Loucy (cell line): ENCODE results near the gene COMMD1.
"Not testable (repeated sequence)": the region's sequence is repeated elsewhere in the genome, so short reads cannot be mapped to it uniquely, and the experiment has no call there.

Experiments used
- H2AFZ ChIP-seq: fragments of 200-600 bp; sonication (generic); 2 replicates; pipeline ENCODE4 v1.6.0; 2016; ENCODE audit warnings: antibody characterized with exemption, mild to moderate bottlenecking, low read length, moderate library complexity
- H3F3A ChIP-seq: fragments of 200-600 bp; 2 replicates; pipeline ENCODE4 v1.6.0; 2016; ENCODE audit warnings: antibody characterized with exemption, low read depth, mild to moderate bottlenecking
- H3K27me3 ChIP-seq: fragments of 200-600 bp; sonication (generic); 2 replicates; pipeline ENCODE4 v1.6.1; 2014; ENCODE audit warnings: low read length, mild to moderate bottlenecking; ENCODE audit not compliant: insufficient read depth, poor library complexity, severe bottlenecking
- H3K36me3 ChIP-seq: fragments of 200-600 bp; sonication (generic); 2 replicates; pipeline ENCODE4 v1.6.1; 2016; ENCODE audit warnings: low read length; ENCODE audit not compliant: insufficient read depth
- H3K4me1 ChIP-seq: fragments of 200-600 bp; sonication (generic); 2 replicates; pipeline ENCODE4 v1.5.1; 2014; ENCODE audit warnings: low read length, mild to moderate bottlenecking; ENCODE audit not compliant: insufficient read depth, poor library complexity, severe bottlenecking
- H3K4me2 ChIP-seq: fragments of 200-600 bp; sonication (generic); 2 replicates; pipeline ENCODE4 v1.6.0; 2014; ENCODE audit warnings: antibody characterized with exemption, low read length, low read depth, mild to moderate bottlenecking; ENCODE audit not compliant: poor library complexity, severe bottlenecking
- H3K4me3 ChIP-seq: fragments of 200-600 bp; sonication (generic); 2 replicates; pipeline ENCODE4 v1.5.1; 2014; ENCODE audit warnings: low read length, mild to moderate bottlenecking, mixed read lengths; ENCODE audit not compliant: poor library complexity, severe bottlenecking
- H3K79me2 ChIP-seq: fragments of 200-600 bp; sonication (generic); 2 replicates; pipeline ENCODE4 v1.6.1; 2014; ENCODE audit warnings: low read length; ENCODE audit not compliant: insufficient read depth
- H3K9ac ChIP-seq: fragments of 200-600 bp; sonication (generic); 2 replicates; pipeline ENCODE4 v1.6.0; 2014; ENCODE audit warnings: mild to moderate bottlenecking, low read depth, low read length, moderate library complexity; ENCODE audit not compliant: poor library complexity, severe bottlenecking
- H3K9me2 ChIP-seq: fragments of 200-600 bp; sonication (generic); replicated peaks from 2 replicates; pipeline ENCODE4 v1.6.1; 2016; ENCODE audit warnings: low read depth, low read length, mixed read lengths
- H3K9me3 ChIP-seq: fragments of 200-600 bp; sonication (generic); 2 replicates; pipeline ENCODE4 v1.6.1; 2014; ENCODE audit warnings: mild to moderate bottlenecking, antibody characterized with exemption, low read length, low read depth; ENCODE audit not compliant: insufficient read depth
- H4K20me1 ChIP-seq: fragments of 200-600 bp; sonication (generic); 2 replicates; pipeline ENCODE4 v1.6.0; 2014; ENCODE audit warnings: antibody characterized with exemption, low read length, mild to moderate bottlenecking; ENCODE audit not compliant: insufficient read depth, poor library complexity, severe bottlenecking
- EZH2phosphoT487 ChIP-seq: fragments of 200-600 bp; IDR thresholded peaks from 2 replicates; pipeline ENCODE4 v1.6.1; 2018; ENCODE audit warnings: antibody characterized with exemption, mild to moderate bottlenecking, moderate library complexity, borderline replicate concordance
- TF ChIP-seq, protein P1 (sequence below): fragments of 200-600 bp; sonication (generic); conservative IDR thresholded peaks from 2 replicates; pipeline ENCODE4 v1.5.1; 2014; ENCODE audit warnings: mild to moderate bottlenecking, antibody characterized with exemption, low read length

COMMD1 gene

DNA sequence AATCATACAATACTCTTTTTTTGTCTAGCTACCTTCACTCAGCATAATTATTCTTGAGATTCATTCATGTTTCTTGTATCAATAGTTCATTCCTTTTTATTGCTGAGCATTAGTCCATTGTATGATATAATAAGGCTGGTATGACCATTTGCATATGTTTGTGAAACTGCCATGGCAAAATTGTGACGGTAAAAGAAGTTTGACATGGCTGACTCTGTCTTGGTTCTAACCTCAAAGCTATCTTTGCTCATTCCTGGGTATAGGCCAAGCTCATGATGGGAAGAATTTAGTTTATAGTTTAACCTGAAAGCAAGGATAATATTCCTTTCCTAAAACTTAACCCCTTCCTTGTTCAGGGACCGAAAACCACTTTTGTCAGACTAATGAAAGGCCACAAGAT is 46.4 kb downstream of the COMMD1 start:
- TF ChIP-seq EZH2phosphoT487 = no peak
- TF ChIP-seq, protein P1, sequence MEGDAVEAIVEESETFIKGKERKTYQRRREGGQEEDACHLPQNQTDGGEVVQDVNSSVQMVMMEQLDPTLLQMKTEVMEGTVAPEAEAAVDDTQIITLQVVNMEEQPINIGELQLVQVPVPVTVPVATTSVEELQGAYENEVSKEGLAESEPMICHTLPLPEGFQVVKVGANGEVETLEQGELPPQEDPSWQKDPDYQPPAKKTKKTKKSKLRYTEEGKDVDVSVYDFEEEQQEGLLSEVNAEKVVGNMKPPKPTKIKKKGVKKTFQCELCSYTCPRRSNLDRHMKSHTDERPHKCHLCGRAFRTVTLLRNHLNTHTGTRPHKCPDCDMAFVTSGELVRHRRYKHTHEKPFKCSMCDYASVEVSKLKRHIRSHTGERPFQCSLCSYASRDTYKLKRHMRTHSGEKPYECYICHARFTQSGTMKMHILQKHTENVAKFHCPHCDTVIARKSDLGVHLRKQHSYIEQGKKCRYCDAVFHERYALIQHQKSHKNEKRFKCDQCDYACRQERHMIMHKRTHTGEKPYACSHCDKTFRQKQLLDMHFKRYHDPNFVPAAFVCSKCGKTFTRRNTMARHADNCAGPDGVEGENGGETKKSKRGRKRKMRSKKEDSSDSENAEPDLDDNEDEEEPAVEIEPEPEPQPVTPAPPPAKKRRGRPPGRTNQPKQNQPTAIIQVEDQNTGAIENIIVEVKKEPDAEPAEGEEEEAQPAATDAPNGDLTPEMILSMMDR = no peak
- no peaks in the 10 kb centered on the region for H3K9me2 ChIP-seq
- H3K79me2 ChIP-seq = no peaks in the 10 kb centered on the region
- no peaks in the 10 kb centered on the region for H3K4me1 ChIP-seq
- no peaks in the 10 kb centered on the region for H3K9me3 ChIP-seq
- no peak overlapping the region for H2AFZ ChIP-seq
- H3F3A ChIP-seq = no peaks in the 10 kb centered on the region
- H3K4me3 ChIP-seq = no peak overlapping the region
- H3K36me3 ChIP-seq = no peaks in the 10 kb centered on the region
- no peaks in the 10 kb centered on the region for H3K27me3 ChIP-seq
- no peak overlapping the region for H3K9ac ChIP-seq
- no peak overlapping the region for H3K4me2 ChIP-seq
- no peaks in the 10 kb centered on the region for H4K20me1 ChIP-seq

DNA sequence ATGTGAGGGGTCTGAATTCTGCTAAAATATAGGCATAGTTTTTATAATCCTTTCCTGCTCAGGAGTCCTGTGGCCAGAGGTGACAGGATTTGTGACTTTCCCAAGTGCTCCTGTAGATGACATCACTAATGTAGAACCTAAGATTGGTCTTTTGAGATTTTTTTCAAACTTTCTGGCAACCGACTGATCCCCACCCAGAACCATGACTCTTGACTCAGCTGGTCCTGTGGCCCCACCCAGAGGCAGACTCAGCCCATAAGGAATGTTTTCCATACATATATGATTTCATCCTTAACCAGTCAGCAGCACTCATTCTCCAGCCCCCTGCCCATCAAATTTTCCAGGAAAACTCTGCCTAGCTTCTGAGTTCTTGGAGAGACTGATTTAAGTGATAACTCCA is 46.8 kb downstream of the COMMD1 start:
- Histone ChIP-seq H3K79me2 (no peaks in the 10 kb centered on the region), H3K4me1 (peaks cover 4% of the 10 kb centered on the region)

DNA sequence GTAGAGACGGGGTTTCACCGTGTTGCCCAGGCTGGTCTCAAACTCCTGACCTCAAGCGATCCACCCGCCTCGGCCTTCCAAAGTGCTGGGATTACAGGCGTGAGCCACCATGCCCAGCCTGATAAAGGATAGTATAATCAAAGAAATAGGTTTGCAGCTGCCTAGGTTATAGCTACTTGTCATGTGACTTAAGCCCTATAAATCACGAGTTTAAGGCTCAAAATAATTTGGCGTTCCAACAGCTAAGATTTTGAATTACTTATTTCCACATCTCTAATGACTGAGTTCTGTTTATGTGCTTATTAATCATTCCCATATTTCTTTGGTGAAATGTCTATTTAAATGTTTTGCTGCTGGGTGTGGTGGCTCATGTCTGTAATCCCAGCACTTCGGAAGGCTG is 49.4 kb downstream of the COMMD1 start:
- peaks cover 15% of the 10 kb centered on the region for H3K4me1 ChIP-seq
- H3K27me3 ChIP-seq, H3K9ac ChIP-seq, H3K9me2 ChIP-seq, H3K4me3 ChIP-seq, H3K79me2 ChIP-seq, H3K36me3 ChIP-seq, H3K4me2 ChIP-seq, H3F3A ChIP-seq, H3K9me3 ChIP-seq, H4K20me1 ChIP-seq, H2AFZ ChIP-seq: not testable (repeated sequence)

More for the DNA sequence above, 46.8 kb downstream of the COMMD1 start:
- no peaks in the 10 kb centered on the region for H3K9me3 ChIP-seq
- no peaks in the 10 kb centered on the region for H3F3A ChIP-seq
- no peaks in the 10 kb centered on the region for H3K9me2 ChIP-seq
- H3K4me2 ChIP-seq = no peak overlapping the region
- H3K4me3 ChIP-seq = no peak overlapping the region
- H3K9ac ChIP-seq = no peak overlapping the region
- H4K20me1 ChIP-seq = no peaks in the 10 kb centered on the region
- TF ChIP-seq, protein P1 = no peak
- no peak for TF ChIP-seq EZH2phosphoT487
- H2AFZ ChIP-seq = no peak overlapping the region
- no peaks in the 10 kb centered on the region for H3K36me3 ChIP-seq
- H3K27me3 ChIP-seq = no peaks in the 10 kb centered on the region

DNA sequence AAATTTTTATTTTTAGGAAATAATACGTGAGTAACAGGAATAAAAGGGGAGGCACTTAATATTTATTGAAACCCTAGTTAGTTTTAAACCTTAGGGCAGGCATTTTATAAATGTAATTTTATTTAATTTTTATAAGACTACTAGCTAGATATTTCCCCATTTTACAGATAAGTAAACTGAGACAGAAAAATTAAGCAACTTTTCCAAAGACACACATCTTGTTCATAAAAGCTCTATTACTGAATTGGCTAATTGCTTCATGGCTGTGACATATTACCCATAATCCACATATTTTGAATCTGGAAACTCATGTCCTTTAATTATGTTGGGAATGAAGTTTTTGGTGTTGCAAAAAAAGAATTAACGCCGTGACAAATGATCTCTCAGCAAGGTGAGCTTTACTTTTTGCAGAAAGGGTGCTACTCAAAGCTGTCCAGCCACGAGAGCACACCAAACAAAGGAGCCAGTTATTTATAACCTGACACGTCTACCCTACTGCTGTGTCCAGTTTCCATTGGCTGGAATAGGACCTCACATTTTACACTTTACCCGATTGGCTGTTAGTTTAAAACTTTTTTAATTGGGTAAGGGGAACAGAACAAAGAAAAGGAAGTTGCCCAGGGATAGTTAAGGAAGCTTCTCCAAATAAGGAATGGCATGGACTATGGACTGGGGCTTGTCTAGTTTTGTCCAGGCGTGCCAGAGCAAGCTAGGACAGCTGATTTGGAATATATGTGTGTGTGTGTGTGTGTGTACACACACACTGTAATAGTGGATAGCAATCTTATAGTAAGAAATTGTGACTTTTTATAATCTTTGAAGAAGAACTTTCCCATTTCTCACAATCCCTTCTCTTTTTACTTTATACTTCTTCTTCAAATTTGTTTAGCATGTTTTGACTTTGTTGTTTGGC is 54.2 kb downstream of the COMMD1 start:
- H3K79me2 ChIP-seq = no peaks in the 10 kb centered on the region
- TF ChIP-seq, protein P1 = no peak
- TF ChIP-seq EZH2phosphoT487 = no peak
- H3K4me3 ChIP-seq = no peak overlapping the region
- H3F3A ChIP-seq = no peaks in the 10 kb centered on the region
- H3K9me2 ChIP-seq = no peaks in the 10 kb centered on the region
- no peaks in the 10 kb centered on the region for H4K20me1 ChIP-seq
- no peak overlapping the region for H3K4me2 ChIP-seq
- no peaks in the 10 kb centered on the region for H3K27me3 ChIP-seq
- H3K4me1 ChIP-seq = peaks cover 15% of the 10 kb centered on the region
- H2AFZ ChIP-seq = no peak overlapping the region
- no peak overlapping the region for H3K9ac ChIP-seq
- no peaks in the 10 kb centered on the region for H3K36me3 ChIP-seq
- H3K9me3 ChIP-seq = no peaks in the 10 kb centered on the region
